ENCODE results near the gene CHRNA1. TPM values are rescaled to one million over a fixed set of nuclear protein-coding genes. Genes with fewer than 3 reads are reported as not detected.

CHRNA1 gene
- total RNA-seq, 6 donors from 2014 or later: 0.17 TPM; not detected in 5

- H3K4me1 ChIP-seq: peaks cover 0 to 10% (median 5%) of the 10 kb centered on the region in 4 donors
- no peaks in the 10 kb centered on the region for H3K9me3 ChIP-seq
- no peak for TF ChIP-seq CTCF (IDR thresholded peaks at IDR 0.05)
- TF ChIP-seq EP300 (IDR thresholded peaks at IDR 0.05): no peak
- TF ChIP-seq POLR2A (IDR thresholded peaks at IDR 0.05): no peak
- no peak for TF ChIP-seq POLR2AphosphoS5 (IDR thresholded peaks at IDR 0.05)
- DNase-seq: no peak
- H3K27me3 ChIP-seq: no peaks in the 10 kb centered on the region
- no peaks in the 10 kb centered on the region for H3K36me3 ChIP-seq
- no peak for ATAC-seq (ENCODE audit: low FRiP score in 2 of 2)
- WGBS, 2 donors: 77 to 90% methylated on average over 9 of the region's 9 CpGs
- H3K4me3 ChIP-seq: no peak overlapping the region
- H3K27ac ChIP-seq: no peak overlapping the region
These were observed 4.3 kb upstream of the CHRNA1 start for GRCh38 chr2:174768557-174768956.

GRCh38 chr2:174766271-174766670 is 2.0 kb upstream of the CHRNA1 start:
- 50 to 76% methylated on average over 1 of the region's 1 CpG for WGBS, 2 donors
- Histone ChIP-seq H3K9me3 (no peaks in the 10 kb centered on the region), H3K4me3 (no peak overlapping the region), H3K36me3 (no peaks in the 10 kb centered on the region), H3K27me3 (no peaks in the 10 kb centered on the region), H3K27ac (no peak overlapping the region), H3K4me1 (no peaks in the 10 kb centered on the region)
- DNase-seq (no peak), ATAC-seq (ENCODE audit: low FRiP score in 2 of 2) (no peak)
- no peak for TF ChIP-seq CTCF (IDR thresholded peaks at IDR 0.05)
- TF ChIP-seq EP300 (IDR thresholded peaks at IDR 0.05): no peak
- no peak for TF ChIP-seq POLR2A (IDR thresholded peaks at IDR 0.05)

GRCh38 chr2:174765576-174765975 is 1.3 kb upstream of the CHRNA1 start:
- WGBS, 2 donors: 87 to 91% methylated on average over 4 of the region's 4 CpGs
- no peaks in the 10 kb centered on the region for H3K36me3 ChIP-seq
- no peaks in the 10 kb centered on the region for H3K9me3 ChIP-seq
- DNase-seq (no peak), ATAC-seq (ENCODE audit: low FRiP score in 2 of 2) (no peak)
- H3K27me3 ChIP-seq: no peaks in the 10 kb centered on the region
- H3K4me1 ChIP-seq: no peaks in the 10 kb centered on the region
- H3K27ac ChIP-seq: no peak overlapping the region
- H3K4me3 ChIP-seq: no peak overlapping the region
- TF ChIP-seq POLR2A (IDR thresholded peaks at IDR 0.05): no peak

GRCh38 chr2:174763780-174764179 is 492 bp downstream of the CHRNA1 start:
- DNase-seq (no peak), ATAC-seq (ENCODE audit: low FRiP score in 2 of 2) (no peak)
- H3K36me3 ChIP-seq: no peaks in the 10 kb centered on the region
- no peak overlapping the region for H3K27ac ChIP-seq
- H3K4me1 ChIP-seq: no peaks in the 10 kb centered on the region
- TF ChIP-seq POLR2A (IDR thresholded peaks at IDR 0.05): no peak
- TF ChIP-seq CTCF (IDR thresholded peaks at IDR 0.05): no peak
- no peak for TF ChIP-seq POLR2AphosphoS5 (IDR thresholded peaks at IDR 0.05)
- no peak for TF ChIP-seq EP300 (IDR thresholded peaks at IDR 0.05)
- 92 to 97% methylated on average over 4 of the region's 4 CpGs for WGBS, 2 donors
- no peaks in the 10 kb centered on the region for H3K9me3 ChIP-seq
- no peaks in the 10 kb centered on the region for H3K27me3 ChIP-seq
- no peak overlapping the region for H3K4me3 ChIP-seq

- Histone ChIP-seq H3K9me3 (no peaks in the 10 kb centered on the region), H3K4me1 (no peaks in the 10 kb centered on the region), H3K36me3 (no peaks in the 10 kb centered on the region), H3K4me3 (no peak overlapping the region), H3K27me3 (no peaks in the 10 kb centered on the region), H3K27ac (no peak overlapping the region)
- 53 to 61% methylated on average over 5 of the region's 5 CpGs for WGBS, 2 donors
- no peak for ATAC-seq (ENCODE audit: low FRiP score in 2 of 2)
- DNase-seq: no peak
- TF ChIP-seq POLR2A (IDR thresholded peaks at IDR 0.05) (no peak), EP300 (IDR thresholded peaks at IDR 0.05) (no peak), POLR2AphosphoS5 (IDR thresholded peaks at IDR 0.05) (no peak), CTCF (IDR thresholded peaks at IDR 0.05) (no peak)
These were observed 1.8 kb downstream of the CHRNA1 start for GRCh38 chr2:174762464-174762863.
